Measurements from ENCODE around the gene REM2. TPM values are rescaled to one million over a fixed set of nuclear protein-coding genes. Genes with fewer than 3 reads are reported as not detected.
A peak's percentile ranks its signal among the peaks of the same experiment; 100 is the strongest.

The REM2 gene
- total RNA-seq, 1 donor from 2014 or later: 0.79 TPM

- peak overlapping the region; percentile 27 for H3K4me3 Mint-ChIP-seq (ENCODE audit: unreplicated experiment)
- Histone ChIP-seq H3K27ac (ENCODE audit: low read depth, low read length) (no peak overlapping the region), H4K20me1 (ENCODE audit: insufficient read depth, low read length) (no peaks in the 10 kb centered on the region), H3K4me3 (ENCODE audit: insufficient read depth, low read depth, low read length) (no peak overlapping the region), H3K27me3 (ENCODE audit: insufficient read depth, low read length) (no peaks in the 10 kb centered on the region), H3K9me3 (ENCODE audit: insufficient read depth, low read depth, low read length) (no peaks in the 10 kb centered on the region), H3K36me3 (ENCODE audit: insufficient read depth, low read length) (no peaks in the 10 kb centered on the region), H3K79me2 (ENCODE audit: insufficient read depth, low read length) (no peaks in the 10 kb centered on the region), H3K4me2 (ENCODE audit: low read length) (no peak overlapping the region), H2AFZ (ENCODE audit: low read depth, low read length) (no peak overlapping the region), H3K9ac (ENCODE audit: low read length) (no peak overlapping the region), H3K4me1 (ENCODE audit: insufficient read depth, low read length) (peaks cover 6% of the 10 kb centered on the region)
- H3K27me3 Mint-ChIP-seq (ENCODE audit: low read depth, unreplicated experiment): peaks cover 3% of the 10 kb centered on the region
- H3K36me3 Mint-ChIP-seq (ENCODE audit: low read depth, unreplicated experiment): no peaks in the 10 kb centered on the region
- DNase-seq (ENCODE audit: low read depth) (no peak), FAIRE-seq (no peak)
- peaks cover 10% of the 10 kb centered on the region for H3K4me1 Mint-ChIP-seq (ENCODE audit: low read depth, unreplicated experiment)
- TF ChIP-seq, protein P1, sequence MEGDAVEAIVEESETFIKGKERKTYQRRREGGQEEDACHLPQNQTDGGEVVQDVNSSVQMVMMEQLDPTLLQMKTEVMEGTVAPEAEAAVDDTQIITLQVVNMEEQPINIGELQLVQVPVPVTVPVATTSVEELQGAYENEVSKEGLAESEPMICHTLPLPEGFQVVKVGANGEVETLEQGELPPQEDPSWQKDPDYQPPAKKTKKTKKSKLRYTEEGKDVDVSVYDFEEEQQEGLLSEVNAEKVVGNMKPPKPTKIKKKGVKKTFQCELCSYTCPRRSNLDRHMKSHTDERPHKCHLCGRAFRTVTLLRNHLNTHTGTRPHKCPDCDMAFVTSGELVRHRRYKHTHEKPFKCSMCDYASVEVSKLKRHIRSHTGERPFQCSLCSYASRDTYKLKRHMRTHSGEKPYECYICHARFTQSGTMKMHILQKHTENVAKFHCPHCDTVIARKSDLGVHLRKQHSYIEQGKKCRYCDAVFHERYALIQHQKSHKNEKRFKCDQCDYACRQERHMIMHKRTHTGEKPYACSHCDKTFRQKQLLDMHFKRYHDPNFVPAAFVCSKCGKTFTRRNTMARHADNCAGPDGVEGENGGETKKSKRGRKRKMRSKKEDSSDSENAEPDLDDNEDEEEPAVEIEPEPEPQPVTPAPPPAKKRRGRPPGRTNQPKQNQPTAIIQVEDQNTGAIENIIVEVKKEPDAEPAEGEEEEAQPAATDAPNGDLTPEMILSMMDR (IDR thresholded peaks at IDR 0.05; ENCODE audit: insufficient read depth, low read depth, low read length): no peak
- no peak for TF ChIP-seq EZH2 (IDR thresholded peaks at IDR 0.05; ENCODE audit: insufficient read depth, low read length)
- no peak overlapping the region for H3K27ac Mint-ChIP-seq (ENCODE audit: unreplicated experiment)
- no peaks in the 10 kb centered on the region for H3K9me3 Mint-ChIP-seq (ENCODE audit: unreplicated experiment)
These were observed 9.5 kb downstream of the REM2 start for GRCh38 chr14:22892488-22892887.

GRCh38 chr14:22893706-22894105, 10.7 kb downstream of the REM2 start:
- FAIRE-seq (no peak), DNase-seq (ENCODE audit: low read depth) (no peak)
- Mint-ChIP-seq H3K36me3 (ENCODE audit: low read depth, unreplicated experiment) (no peaks in the 10 kb centered on the region), H3K27me3 (ENCODE audit: low read depth, unreplicated experiment) (peaks cover 3% of the 10 kb centered on the region), H3K27ac (ENCODE audit: unreplicated experiment) (no peak overlapping the region), H3K4me3 (ENCODE audit: unreplicated experiment) (no peak overlapping the region), H3K4me1 (ENCODE audit: low read depth, unreplicated experiment) (peaks cover 20% of the 10 kb centered on the region), H3K9me3 (ENCODE audit: unreplicated experiment) (no peaks in the 10 kb centered on the region)
- Histone ChIP-seq H3K4me1 (ENCODE audit: insufficient read depth, low read length) (peaks cover 9% of the 10 kb centered on the region), H3K9me3 (ENCODE audit: insufficient read depth, low read depth, low read length) (no peaks in the 10 kb centered on the region), H3K4me3 (ENCODE audit: insufficient read depth, low read depth, low read length) (no peak overlapping the region), H3K27ac (ENCODE audit: low read depth, low read length) (no peak overlapping the region), H2AFZ (ENCODE audit: low read depth, low read length) (no peak overlapping the region), H3K79me2 (ENCODE audit: insufficient read depth, low read length) (no peaks in the 10 kb centered on the region), H3K36me3 (ENCODE audit: insufficient read depth, low read length) (no peaks in the 10 kb centered on the region), H3K27me3 (ENCODE audit: insufficient read depth, low read length) (no peaks in the 10 kb centered on the region), H4K20me1 (ENCODE audit: insufficient read depth, low read length) (no peaks in the 10 kb centered on the region), H3K9ac (ENCODE audit: low read length) (no peak overlapping the region), H3K4me2 (ENCODE audit: low read length) (no peak overlapping the region)
- TF ChIP-seq EZH2 (IDR thresholded peaks at IDR 0.05; ENCODE audit: insufficient read depth, low read length): no peak
- TF ChIP-seq, protein P1 (IDR thresholded peaks at IDR 0.05; ENCODE audit: insufficient read depth, low read depth, low read length): no peak

DNA sequence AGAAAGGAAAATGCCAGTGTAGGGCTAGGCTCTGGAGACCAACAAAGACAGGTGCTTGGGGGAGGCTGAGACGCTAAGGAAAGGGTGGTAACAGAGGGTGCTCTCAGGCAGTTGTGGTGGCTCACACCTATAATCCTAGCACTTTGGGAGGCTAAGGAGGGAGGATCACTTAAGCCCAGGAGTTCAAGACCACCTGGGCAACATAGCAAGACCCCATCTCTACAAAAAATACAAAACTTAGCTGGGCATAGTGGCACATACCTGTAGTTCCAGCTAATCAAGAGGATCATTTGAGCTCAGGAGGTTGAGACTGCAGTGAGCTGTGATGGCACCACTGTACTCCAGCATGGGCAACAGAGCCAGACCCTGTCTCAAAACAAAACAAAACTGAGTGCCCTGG, 12.4 kb downstream of the REM2 start:
- Histone ChIP-seq H3K27ac (ENCODE audit: low read depth, low read length) (no peak overlapping the region), H4K20me1 (ENCODE audit: insufficient read depth, low read length) (no peaks in the 10 kb centered on the region), H3K27me3 (ENCODE audit: insufficient read depth, low read length) (no peaks in the 10 kb centered on the region), H3K4me1 (ENCODE audit: insufficient read depth, low read length) (peaks cover 15% of the 10 kb centered on the region), H3K9ac (ENCODE audit: low read length) (no peak overlapping the region), H3K36me3 (ENCODE audit: insufficient read depth, low read length) (no peaks in the 10 kb centered on the region), H2AFZ (ENCODE audit: low read depth, low read length) (no peak overlapping the region), H3K9me3 (ENCODE audit: insufficient read depth, low read depth, low read length) (no peaks in the 10 kb centered on the region), H3K4me2 (ENCODE audit: low read length) (no peak overlapping the region), H3K79me2 (ENCODE audit: insufficient read depth, low read length) (no peaks in the 10 kb centered on the region), H3K4me3 (ENCODE audit: insufficient read depth, low read depth, low read length) (no peak overlapping the region)
- Mint-ChIP-seq H3K4me3 (ENCODE audit: unreplicated experiment) (no peak overlapping the region), H3K27ac (ENCODE audit: unreplicated experiment) (no peak overlapping the region), H3K36me3 (ENCODE audit: low read depth, unreplicated experiment) (no peaks in the 10 kb centered on the region), H3K27me3 (ENCODE audit: low read depth, unreplicated experiment) (peaks cover 3% of the 10 kb centered on the region), H3K9me3 (ENCODE audit: unreplicated experiment) (no peaks in the 10 kb centered on the region), H3K4me1 (ENCODE audit: low read depth, unreplicated experiment) (peaks cover 31% of the 10 kb centered on the region)
- FAIRE-seq (no peak), DNase-seq (ENCODE audit: low read depth) (no peak)
- TF ChIP-seq EZH2 (IDR thresholded peaks at IDR 0.05; ENCODE audit: insufficient read depth, low read length): no peak
- TF ChIP-seq, protein P1 (IDR thresholded peaks at IDR 0.05; ENCODE audit: insufficient read depth, low read depth, low read length): no peak
